Measurements from ENCODE around the gene C1QTNF1. TPM values are rescaled to one million over a fixed set of nuclear protein-coding genes. Genes with fewer than 3 reads are reported as not detected.
A peak's percentile ranks its signal among the peaks of the same experiment; 100 is the strongest.

C1QTNF1 gene
- total RNA-seq, 2 donors from 2014 or later: 125 to 401 TPM

GRCh38 chr17:78977997-78978973 lies 45.7 kb upstream of the C1QTNF1 start:
- H3K27ac ChIP-seq: peak overlapping the region; percentile 78 to 84
- no peaks in the 10 kb centered on the region for H3K36me3 ChIP-seq
- no peaks in the 10 kb centered on the region for H3K27me3 ChIP-seq
- H3K9me3 ChIP-seq: no peaks in the 10 kb centered on the region
- H3K4me1 ChIP-seq: peaks cover 0 to 69% of the 10 kb centered on the region in 2 donors
- peak overlapping the region; percentile 7 to 50 for H3K4me3 ChIP-seq
- peak in 1 of 2 donors; percentile 42 for TF ChIP-seq CTCF (IDR thresholded peaks at IDR 0.05)
- DNase-seq (ENCODE audit: low spot score): no peak

- no peak for TF ChIP-seq CTCF (IDR thresholded peaks at IDR 0.05)
- H3K4me3 ChIP-seq: peak within 1 kb of the TSS; percentile 32 to 50
- peak; percentile 72 for DNase-seq (ENCODE audit: low spot score)
- no peaks in the 10 kb centered on the region for H3K9me3 ChIP-seq
- H3K4me1 ChIP-seq: peaks cover 0 to 57% of the 10 kb centered on the region in 2 donors
- H3K36me3 ChIP-seq: no peaks in the 10 kb centered on the region
- no peaks in the 10 kb centered on the region for H3K27me3 ChIP-seq
- H3K27ac ChIP-seq: peak within 1 kb of the TSS; percentile 78 to 84
Observed at GRCh38 chr17:78979780-78980623, 44.0 kb upstream of the C1QTNF1 start, which contains the start of gene LGALS3BP. Gene LGALS3BP (minus strand): TSS chr17:78979923. CDS start chr17:78977191, 2,732 bp downstream.

GRCh38 chr17:78980624-78980972 lies 43.4 kb upstream of the C1QTNF1 start:
- no peaks in the 10 kb centered on the region for H3K36me3 ChIP-seq
- TF ChIP-seq CTCF (IDR thresholded peaks at IDR 0.05): no peak
- peaks cover 0 to 52% of the 10 kb centered on the region in 2 donors for H3K4me1 ChIP-seq
- peak overlapping the region in 1 of 2 donors; percentile 50 for H3K4me3 ChIP-seq
- no peak for DNase-seq (ENCODE audit: low spot score)
- H3K9me3 ChIP-seq: no peaks in the 10 kb centered on the region
- peak overlapping the region; percentile 78 to 84 for H3K27ac ChIP-seq
- H3K27me3 ChIP-seq: no peaks in the 10 kb centered on the region

GRCh38 chr17:78981010-78981888 lies 42.7 kb upstream of the C1QTNF1 start:
- Histone ChIP-seq H3K9me3 (no peaks in the 10 kb centered on the region), H3K4me3 (no peak overlapping the region), H3K4me1 (peaks cover 0 to 52% of the 10 kb centered on the region in 2 donors), H3K36me3 (no peaks in the 10 kb centered on the region), H3K27ac (peak overlapping the region in 1 of 2 donors; percentile 78), H3K27me3 (no peaks in the 10 kb centered on the region)
- DNase-seq (ENCODE audit: low spot score): no peak
- no peak for TF ChIP-seq CTCF (IDR thresholded peaks at IDR 0.05)

- peak overlapping the region; percentile 79 to 80 for H3K27ac ChIP-seq
- no peaks in the 10 kb centered on the region for H3K9me3 ChIP-seq
- H3K27me3 ChIP-seq: no peaks in the 10 kb centered on the region
- H3K36me3 ChIP-seq: peaks cover 4% of the 10 kb centered on the region
- peaks cover 0 to 29% of the 10 kb centered on the region in 2 donors for H3K4me1 ChIP-seq
- no peak for TF ChIP-seq CTCF (IDR thresholded peaks at IDR 0.05)
- no peak overlapping the region for H3K4me3 ChIP-seq
- no peak for DNase-seq (ENCODE audit: low spot score)
Observed at GRCh38 chr17:78985395-78985794, 38.6 kb upstream of the C1QTNF1 start.

Measured in right atrium auricular region (tissue), 2 donors.